Coronary artery (tissue), 2 donors: Measurements from ENCODE around the gene RALGAPA1.

ENCODE experiments used
- DNase-seq: peaks from one replicate; pipeline ENCODE4 v3.0.0-alpha.2; 2017; ENCODE audit warnings: low spot score
- H3K27ac ChIP-seq, 2 donors: fragments of 200-600 bp; sonication (generic); one replicate each; pipeline ENCODE4 v1.5.1; 2016 to 2019
- H3K4me3 ChIP-seq: fragments of 200-600 bp; sonication (generic); 2 replicates; pipeline ENCODE4 v1.5.1; 2016; ENCODE audit warnings: mild to moderate bottlenecking, moderate library complexity
- TF ChIP-seq, protein P1 (sequence below): fragments of 200-600 bp; sonication (generic); IDR thresholded peaks from one replicate; pipeline ENCODE4 v1.5.1; 2019; ENCODE audit warnings: antibody characterized with exemption

Gene RALGAPA1

DNA sequence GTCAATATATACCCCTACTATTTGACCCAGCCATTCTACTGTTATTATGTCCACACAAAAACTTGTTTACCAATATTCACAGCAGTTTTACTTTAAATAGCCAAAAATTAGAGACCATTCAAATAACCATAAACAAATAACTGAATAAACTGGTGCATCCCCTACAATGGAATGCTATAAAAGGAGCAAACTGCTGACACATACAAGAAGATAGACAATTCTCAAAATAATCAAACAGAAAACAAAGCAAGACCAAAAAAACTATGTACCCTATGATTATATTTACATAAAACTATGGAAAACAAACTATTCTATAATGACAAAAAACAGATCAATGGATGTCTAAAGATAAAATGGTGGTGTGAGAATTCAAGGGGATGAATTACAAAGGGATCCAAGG, 54.4 kb downstream of the RALGAPA1 start:
- DNase-seq, result no peak
- no peak overlapping the region for H3K4me3 ChIP-seq
- TF ChIP-seq, protein P1, sequence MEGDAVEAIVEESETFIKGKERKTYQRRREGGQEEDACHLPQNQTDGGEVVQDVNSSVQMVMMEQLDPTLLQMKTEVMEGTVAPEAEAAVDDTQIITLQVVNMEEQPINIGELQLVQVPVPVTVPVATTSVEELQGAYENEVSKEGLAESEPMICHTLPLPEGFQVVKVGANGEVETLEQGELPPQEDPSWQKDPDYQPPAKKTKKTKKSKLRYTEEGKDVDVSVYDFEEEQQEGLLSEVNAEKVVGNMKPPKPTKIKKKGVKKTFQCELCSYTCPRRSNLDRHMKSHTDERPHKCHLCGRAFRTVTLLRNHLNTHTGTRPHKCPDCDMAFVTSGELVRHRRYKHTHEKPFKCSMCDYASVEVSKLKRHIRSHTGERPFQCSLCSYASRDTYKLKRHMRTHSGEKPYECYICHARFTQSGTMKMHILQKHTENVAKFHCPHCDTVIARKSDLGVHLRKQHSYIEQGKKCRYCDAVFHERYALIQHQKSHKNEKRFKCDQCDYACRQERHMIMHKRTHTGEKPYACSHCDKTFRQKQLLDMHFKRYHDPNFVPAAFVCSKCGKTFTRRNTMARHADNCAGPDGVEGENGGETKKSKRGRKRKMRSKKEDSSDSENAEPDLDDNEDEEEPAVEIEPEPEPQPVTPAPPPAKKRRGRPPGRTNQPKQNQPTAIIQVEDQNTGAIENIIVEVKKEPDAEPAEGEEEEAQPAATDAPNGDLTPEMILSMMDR, result no peak
- no peak overlapping the region for H3K27ac ChIP-seq

DNA sequence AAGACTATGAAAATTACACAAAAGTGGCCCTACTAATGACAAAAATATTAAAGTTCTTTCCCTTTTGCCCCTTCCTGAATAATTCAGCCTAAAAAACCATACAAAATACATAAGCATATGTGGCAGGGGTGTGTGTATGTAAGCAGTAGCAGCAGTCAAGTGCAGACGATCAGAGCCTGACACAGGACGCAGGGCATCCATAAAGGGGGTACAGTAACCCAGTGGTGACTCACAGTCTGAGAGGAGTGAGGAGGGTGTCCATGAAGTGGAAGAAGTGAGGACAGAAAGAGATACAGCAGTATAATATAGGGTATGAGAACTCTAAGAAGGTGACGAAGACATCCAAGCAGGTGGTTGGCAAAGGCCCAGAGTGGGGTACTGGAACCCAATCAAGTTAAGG, 56.7 kb downstream of the RALGAPA1 start:
- H3K27ac ChIP-seq, result no peak overlapping the region
- TF ChIP-seq, protein P1, result no peak
- H3K4me3 ChIP-seq, result no peak overlapping the region
- DNase-seq, result no peak

DNA sequence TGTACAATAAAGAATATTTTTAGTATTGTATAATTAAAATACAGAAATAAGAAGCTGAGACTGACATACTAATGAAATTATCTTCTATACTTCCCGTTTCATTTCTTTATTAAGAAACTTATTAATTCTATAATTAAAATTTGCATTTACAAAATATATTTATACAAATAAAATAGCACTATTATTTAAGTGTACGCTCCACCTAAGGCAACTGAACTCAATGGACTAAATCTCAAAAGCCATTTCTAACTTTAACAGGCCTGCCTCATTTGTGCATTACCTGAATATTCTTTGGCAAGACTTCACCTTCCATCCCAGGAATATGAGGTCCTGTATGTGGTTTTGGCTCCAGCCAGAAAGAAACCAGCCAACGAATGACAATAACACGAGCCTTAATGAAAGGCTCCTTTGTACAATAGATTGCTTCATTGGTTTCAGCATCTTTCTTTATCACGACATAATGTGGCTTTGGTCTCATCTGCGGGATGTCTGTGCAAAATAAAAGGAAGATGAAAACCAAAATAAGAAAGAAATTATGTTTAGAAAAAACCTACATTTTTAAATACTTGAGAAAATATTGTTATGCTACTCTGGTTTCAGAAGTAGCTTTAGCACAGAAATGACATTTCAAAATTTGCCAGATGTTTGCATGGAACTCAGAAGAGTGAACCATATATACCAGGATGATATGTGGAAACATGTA, 58.7 kb downstream of the RALGAPA1 start:
- TF ChIP-seq, protein P1, result no peak
- Histone ChIP-seq H3K27ac (no peak overlapping the region), H3K4me3 (no peak overlapping the region)
- no peak for DNase-seq

DNA sequence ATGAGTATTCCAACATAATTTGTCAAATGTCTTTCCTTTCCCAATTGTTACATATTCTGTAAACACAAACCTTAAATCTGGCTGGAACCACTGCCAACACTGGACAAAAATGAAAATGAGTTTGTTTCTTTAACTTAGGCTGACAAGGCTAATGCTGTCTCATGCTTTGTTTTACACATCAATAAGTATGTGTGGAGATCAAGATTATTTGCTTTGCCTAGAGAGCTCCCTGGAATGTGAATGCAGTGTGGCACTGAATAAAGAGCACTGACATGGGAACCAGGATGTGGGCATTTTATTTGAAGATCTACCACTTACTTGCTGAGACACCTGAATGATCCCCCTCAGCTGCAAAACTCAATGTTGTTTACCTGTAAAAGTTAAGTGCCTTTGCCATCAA, 61.7 kb downstream of the RALGAPA1 start:
- Histone ChIP-seq H3K27ac (no peak overlapping the region), H3K4me3 (no peak overlapping the region)
- TF ChIP-seq, protein P1, result no peak
- DNase-seq, result no peak

DNA sequence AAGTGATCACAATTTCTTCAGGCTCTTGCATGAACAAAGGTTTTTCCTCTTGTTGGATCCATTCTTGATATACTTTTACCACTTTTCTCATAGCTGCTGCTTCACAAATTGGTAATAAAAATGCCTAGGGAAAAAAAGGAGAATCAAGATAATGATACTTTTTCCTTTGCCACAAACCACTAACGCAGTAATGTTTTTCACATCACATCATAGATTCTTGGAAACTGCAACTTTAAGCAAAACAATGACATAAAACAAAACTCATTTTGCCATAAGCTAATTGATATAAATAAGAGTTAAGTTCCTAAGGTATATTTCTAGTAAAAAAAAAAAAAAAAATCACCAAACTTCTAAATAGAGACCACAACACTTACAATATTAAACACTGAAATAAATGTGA, 66.7 kb downstream of the RALGAPA1 start:
- no peak for DNase-seq
- Histone ChIP-seq H3K4me3 (no peak overlapping the region), H3K27ac (no peak overlapping the region)
- TF ChIP-seq, protein P1, result no peak

DNA sequence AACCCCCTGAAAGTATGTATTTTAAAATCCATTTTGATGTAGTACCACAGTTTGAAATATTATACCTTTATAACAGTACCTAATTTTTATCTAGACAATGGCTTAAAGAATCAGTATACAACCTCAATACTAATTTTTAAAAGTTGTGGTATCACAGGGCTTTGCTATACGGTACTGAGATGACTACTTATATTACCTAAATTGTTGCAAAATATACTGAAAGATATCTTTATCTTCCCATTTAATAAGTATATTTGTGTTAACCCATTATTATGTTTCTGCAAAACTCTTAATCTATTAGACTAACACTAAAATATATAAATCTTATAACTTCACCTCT, 67.1 kb downstream of the RALGAPA1 start:
- TF ChIP-seq, protein P1, result no peak
- no peak overlapping the region for H3K4me3 ChIP-seq
- DNase-seq, result no peak
- H3K27ac ChIP-seq, result no peak overlapping the region

DNA sequence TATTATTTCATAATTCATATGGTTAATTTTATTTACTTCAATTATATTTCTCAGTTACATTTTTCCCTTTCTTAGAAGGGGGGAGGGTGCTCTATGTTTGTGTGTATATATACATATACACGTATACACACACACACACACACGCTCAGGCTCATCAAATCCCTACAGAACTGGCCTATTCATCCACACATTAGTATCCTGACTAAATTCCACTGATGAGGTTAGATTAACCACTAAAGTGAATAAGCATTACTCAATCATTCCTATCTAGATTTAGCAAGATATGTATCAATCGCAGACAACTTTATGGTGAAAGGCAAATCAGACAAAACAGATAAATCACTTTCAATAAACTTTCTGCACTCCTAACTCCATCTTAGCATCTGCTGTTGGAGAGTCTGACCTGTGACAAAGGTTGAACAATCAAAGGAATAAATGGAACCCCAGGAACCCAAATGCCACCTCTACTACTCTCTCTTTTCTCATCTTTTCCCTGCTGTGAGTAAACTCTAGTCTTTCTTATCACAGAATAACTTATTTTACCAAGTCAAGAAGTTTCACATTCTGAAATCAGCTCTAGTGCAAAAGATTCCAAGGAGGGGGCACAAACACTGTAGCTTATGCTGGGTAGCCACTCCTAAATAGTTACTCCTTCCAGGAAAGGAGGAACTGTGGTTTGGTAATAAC, 67.6 kb downstream of the RALGAPA1 start:
- H3K4me3 ChIP-seq, result no peak overlapping the region
- TF ChIP-seq, protein P1, result no peak
- no peak for DNase-seq
- no peak overlapping the region for H3K27ac ChIP-seq
